GM21528 (cell line): ENCODE measurements around the gene BPI.
"Not testable (repeated sequence)": the region's sequence is repeated elsewhere in the genome, so short reads cannot be mapped to it uniquely, and the experiment has no call there.

ENCODE experiments used
- ATAC-seq: cut with Tn5 transposase; IDR thresholded peaks from one replicate; pipeline ENCODE4 v1.9.1; 2021; ENCODE audit warnings: mild to moderate bottlenecking, moderate library complexity; ENCODE audit not compliant: unreplicated experiment, low FRiP score

Gene BPI

GRCh38 chr20:38277285-38277684 is 26.7 kb upstream of the BPI start:
- no peak for ATAC-seq

GRCh38 chr20:38277691-38278090 is 26.3 kb upstream of the BPI start:
- no peak for ATAC-seq

- no peak for ATAC-seq
Measured at GRCh38 chr20:38278131-38278530, 25.8 kb upstream of the BPI start.

- ATAC-seq, result no peak
Measured at GRCh38 chr20:38278763-38279162, 25.2 kb upstream of the BPI start.

GRCh38 chr20:38281176-38281915 is 22.6 kb upstream of the BPI start:
- not testable (repeated sequence) for ATAC-seq

GRCh38 chr20:38283236-38283635 is 20.7 kb upstream of the BPI start:
- no peak for ATAC-seq

GRCh38 chr20:38284066-38284650 is 19.8 kb upstream of the BPI start:
- not testable (repeated sequence) for ATAC-seq

- no peak for ATAC-seq
Measured at GRCh38 chr20:38284893-38285444, 19.0 kb upstream of the BPI start.

- no peak for ATAC-seq
Measured at GRCh38 chr20:38286586-38287531, 17.1 kb upstream of the BPI start.

- ATAC-seq, result no peak
Measured at GRCh38 chr20:38290829-38291814, 12.8 kb upstream of the BPI start.

- no peak for ATAC-seq
Measured at GRCh38 chr20:38291966-38292365, 12.0 kb upstream of the BPI start.

- ATAC-seq, result no peak
Measured at GRCh38 chr20:38293491-38294065, 10.4 kb upstream of the BPI start.

GRCh38 chr20:38294076-38294591 is 9.8 kb upstream of the BPI start:
- ATAC-seq, result no peak

- ATAC-seq, result no peak
Measured at GRCh38 chr20:38295811-38296210, 8.1 kb upstream of the BPI start.

GRCh38 chr20:38296433-38296832 is 7.5 kb upstream of the BPI start:
- no peak for ATAC-seq

GRCh38 chr20:38297916-38298674 is 5.9 kb upstream of the BPI start:
- ATAC-seq, result no peak

GRCh38 chr20:38298768-38299288 is 5.1 kb upstream of the BPI start:
- no peak for ATAC-seq

- no peak for ATAC-seq
Measured at GRCh38 chr20:38299963-38300362, 4.0 kb upstream of the BPI start.
